Measurements from ENCODE around the gene TBL1XR1. TPM values are rescaled to one million over a fixed set of nuclear protein-coding genes. Genes with fewer than 3 reads are reported as not detected.
A peak's percentile ranks its signal among the peaks of the same experiment; 100 is the strongest.

The TBL1XR1 gene
- total RNA-seq, 1 donor from 2014 or later, result 156 TPM

GRCh38 chr3:177212278-177212610, 15.0 kb upstream of the TBL1XR1 start:
- no peak for TF ChIP-seq CTCF (IDR thresholded peaks at IDR 0.05)
- intact Hi-C loops (cut with DNase I), result no loop called here
- Histone ChIP-seq H3K9me3 (no peaks in the 10 kb centered on the region), H3K4me3 (no peak overlapping the region), H3K27me3 (no peaks in the 10 kb centered on the region), H3K36me3 (no peaks in the 10 kb centered on the region), H3K4me1 (no peaks in the 10 kb centered on the region), H3K27ac (no peak overlapping the region)
- no peak for ATAC-seq
- no peak for DNase-seq

DNA sequence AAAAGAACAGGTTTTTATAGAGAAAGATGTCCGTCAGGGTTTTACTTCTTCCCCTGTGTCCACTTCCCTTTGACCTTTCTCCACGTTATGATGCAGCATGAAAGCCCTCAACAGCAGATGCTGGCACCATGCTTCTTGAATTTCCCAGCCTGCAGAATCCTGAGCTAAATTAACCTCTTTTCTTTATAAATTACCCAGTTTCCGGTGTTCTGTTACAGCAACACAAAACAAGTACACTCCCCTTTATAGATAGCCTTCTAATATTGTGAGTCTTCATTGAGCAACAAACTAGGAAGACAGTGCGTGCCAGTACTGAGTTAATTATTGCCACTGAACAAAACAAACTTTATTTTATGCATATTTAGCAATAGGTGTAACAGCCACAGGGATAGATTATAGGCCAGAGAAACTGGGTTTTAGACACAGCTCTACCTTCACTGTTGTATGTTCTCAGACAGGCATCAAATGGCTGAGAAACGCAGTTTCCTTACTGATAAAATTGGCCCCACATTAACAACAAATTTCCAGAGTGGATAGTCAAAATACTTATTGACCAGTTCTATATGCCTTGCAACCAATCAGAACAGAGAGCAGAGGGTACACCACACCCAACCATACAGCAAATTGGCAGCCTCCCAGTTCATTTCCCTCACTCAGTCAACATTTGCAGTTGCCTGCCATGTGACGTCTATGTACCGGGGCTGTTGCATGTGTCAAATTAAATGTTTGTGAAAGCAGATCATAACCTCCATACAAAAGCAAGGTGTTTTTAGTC, 14.4 kb upstream of the TBL1XR1 start:
- ATAC-seq, result peak; percentile 43
- no peaks in the 10 kb centered on the region for H3K9me3 ChIP-seq
- TF ChIP-seq CTCF (IDR thresholded peaks at IDR 0.05), result no peak
- intact Hi-C loops (cut with DNase I), result no loop called here
- H3K27me3 ChIP-seq, result no peaks in the 10 kb centered on the region
- H3K4me1 ChIP-seq, result no peaks in the 10 kb centered on the region
- DNase-seq, result no peak
- H3K27ac ChIP-seq, result no peak overlapping the region
- H3K36me3 ChIP-seq, result no peaks in the 10 kb centered on the region
- no peak overlapping the region for H3K4me3 ChIP-seq

GRCh38 chr3:177210744-177211502, 13.6 kb upstream of the TBL1XR1 start:
- no peak overlapping the region for H3K27ac ChIP-seq
- TF ChIP-seq CTCF (IDR thresholded peaks at IDR 0.05), result no peak
- H3K36me3 ChIP-seq, result no peaks in the 10 kb centered on the region
- no peaks in the 10 kb centered on the region for H3K27me3 ChIP-seq
- intact Hi-C loops (cut with DNase I), result no loop called here
- no peak overlapping the region for H3K4me3 ChIP-seq
- H3K9me3 ChIP-seq, result no peaks in the 10 kb centered on the region
- ATAC-seq (no peak), DNase-seq (no peak)
- H3K4me1 ChIP-seq, result no peaks in the 10 kb centered on the region

- intact Hi-C loops (cut with DNase I), result no loop called here
- Histone ChIP-seq H3K9me3 (no peaks in the 10 kb centered on the region), H3K36me3 (no peaks in the 10 kb centered on the region), H3K27me3 (no peaks in the 10 kb centered on the region), H3K4me1 (no peaks in the 10 kb centered on the region), H3K4me3 (no peak overlapping the region), H3K27ac (no peak overlapping the region)
- DNase-seq (no peak), ATAC-seq (no peak)
- no peak for TF ChIP-seq CTCF (IDR thresholded peaks at IDR 0.05)
Observed at GRCh38 chr3:177209509-177209908, 12.2 kb upstream of the TBL1XR1 start.

- H3K9me3 ChIP-seq, result no peaks in the 10 kb centered on the region
- H3K4me3 ChIP-seq, result no peak overlapping the region
- DNase-seq, result no peak
- no peaks in the 10 kb centered on the region for H3K36me3 ChIP-seq
- ATAC-seq, result no peak
- intact Hi-C loops (cut with DNase I), result no loop called here
- no peaks in the 10 kb centered on the region for H3K27me3 ChIP-seq
- no peaks in the 10 kb centered on the region for H3K4me1 ChIP-seq
- no peak for TF ChIP-seq CTCF (IDR thresholded peaks at IDR 0.05)
- H3K27ac ChIP-seq, result no peak overlapping the region
Observed at GRCh38 chr3:177208781-177209180, 11.5 kb upstream of the TBL1XR1 start.
